ENCODE results near the gene HCN2. TPM values are rescaled to one million over a fixed set of nuclear protein-coding genes. Genes with fewer than 3 reads are reported as not detected.
A peak's percentile ranks its signal among the peaks of the same experiment; 100 is the strongest.

HCN2 gene
- total RNA-seq, 2 experiments from 2014 or later, result 0.84 to 1.3 TPM

GRCh38 chr19:651114-651818 is 61.6 kb downstream of the HCN2 start:
- Mint-ChIP-seq H3K9me3 (ENCODE audit: insufficient read depth) (no peaks in the 10 kb centered on the region), H3K27me3 (ENCODE audit: low read depth) (no peaks in the 10 kb centered on the region), H3K4me3 (no peak overlapping the region), H3K36me3 (ENCODE audit: low read depth) (peaks cover 32% of the 10 kb centered on the region), H3K27ac (no peak overlapping the region), H3K4me1 (ENCODE audit: low read depth) (peaks cover 7% of the 10 kb centered on the region)
- ATAC-seq (no peak), DNase-seq (no peak)
- CTCF ChIA-PET, result no interaction called here
- POLR2A ChIA-PET, result no interaction called here

- Mint-ChIP-seq H3K27ac (no peak overlapping the region), H3K9me3 (ENCODE audit: insufficient read depth) (no peaks in the 10 kb centered on the region)
These were observed 62.3 kb downstream of the HCN2 start for GRCh38 chr19:651991-652390.

GRCh38 chr19:652467-653389 is 63.0 kb downstream of the HCN2 start:
- no peak overlapping the region for H3K27ac Mint-ChIP-seq
- ChIA-PET POLR2A (interaction anchor here (0.6 kb wide), 1 partner anchor 10 kb away, joined by 3 read pairs; no protein-coding TSS in a partner anchor), CTCF (no interaction called here)
- H3K4me3 Mint-ChIP-seq, result no peak overlapping the region
- no peaks in the 10 kb centered on the region for H3K27me3 Mint-ChIP-seq (ENCODE audit: low read depth)
- H3K36me3 Mint-ChIP-seq (ENCODE audit: low read depth), result peaks cover 40% of the 10 kb centered on the region
- no peaks in the 10 kb centered on the region for H3K9me3 Mint-ChIP-seq (ENCODE audit: insufficient read depth)
- DNase-seq (no peak), ATAC-seq (no peak)
- H3K4me1 Mint-ChIP-seq (ENCODE audit: low read depth), result peaks cover 12% of the 10 kb centered on the region

More at GRCh38 chr19:651991-652390, 62.3 kb downstream of the HCN2 start:
- H3K27me3 Mint-ChIP-seq (ENCODE audit: low read depth), result no peaks in the 10 kb centered on the region
- peaks cover 8% of the 10 kb centered on the region for H3K4me1 Mint-ChIP-seq (ENCODE audit: low read depth)
- POLR2A ChIA-PET, result interaction anchor here (0.6 kb wide), 1 partner anchor 9 kb away, joined by 3 read pairs; no protein-coding TSS in a partner anchor
- ATAC-seq, result no peak
- CTCF ChIA-PET, result no interaction called here
- no peak overlapping the region for H3K4me3 Mint-ChIP-seq
- peaks cover 32% of the 10 kb centered on the region for H3K36me3 Mint-ChIP-seq (ENCODE audit: low read depth)
- DNase-seq, result no peak

GRCh38 chr19:653425-653824 is 63.7 kb downstream of the HCN2 start:
- Mint-ChIP-seq H3K36me3 (ENCODE audit: low read depth) (peaks cover 40% of the 10 kb centered on the region), H3K27me3 (ENCODE audit: low read depth) (no peaks in the 10 kb centered on the region), H3K9me3 (ENCODE audit: insufficient read depth) (no peaks in the 10 kb centered on the region), H3K4me1 (ENCODE audit: low read depth) (peaks cover 12% of the 10 kb centered on the region), H3K4me3 (no peak overlapping the region), H3K27ac (no peak overlapping the region)
- ChIA-PET POLR2A (interaction anchor here (0.6 kb wide), 1 partner anchor 21 kb away, joined by 4 read pairs; no protein-coding TSS in a partner anchor), CTCF (no interaction called here)
- DNase-seq (no peak), ATAC-seq (no peak)

- Mint-ChIP-seq H3K4me3 (no peak overlapping the region), H3K27me3 (ENCODE audit: low read depth) (no peaks in the 10 kb centered on the region), H3K9me3 (ENCODE audit: insufficient read depth) (no peaks in the 10 kb centered on the region), H3K27ac (no peak overlapping the region), H3K4me1 (ENCODE audit: low read depth) (peaks cover 28% of the 10 kb centered on the region), H3K36me3 (ENCODE audit: low read depth) (peaks cover 36% of the 10 kb centered on the region)
- CTCF ChIA-PET, result no interaction called here
- POLR2A ChIA-PET, result no interaction called here
- no peak for ATAC-seq
- DNase-seq, result no peak
These were observed 66.0 kb downstream of the HCN2 start for GRCh38 chr19:655691-656090.

GRCh38 chr19:656751-657559 is 67.3 kb downstream of the HCN2 start:
- ATAC-seq (no peak), DNase-seq (no peak)
- no peaks in the 10 kb centered on the region for H3K9me3 Mint-ChIP-seq (ENCODE audit: insufficient read depth)
- peaks cover 44% of the 10 kb centered on the region for H3K36me3 Mint-ChIP-seq (ENCODE audit: low read depth)
- no peak overlapping the region for H3K27ac Mint-ChIP-seq
- ChIA-PET CTCF (no interaction called here), POLR2A (no interaction called here)
- H3K4me1 Mint-ChIP-seq (ENCODE audit: low read depth), result peaks cover 35% of the 10 kb centered on the region
- no peak overlapping the region for H3K4me3 Mint-ChIP-seq
- H3K27me3 Mint-ChIP-seq (ENCODE audit: low read depth), result no peaks in the 10 kb centered on the region

GRCh38 chr19:657611-658010 is 67.9 kb downstream of the HCN2 start:
- ChIA-PET POLR2A (no interaction called here), CTCF (no interaction called here)
- Mint-ChIP-seq H3K9me3 (ENCODE audit: insufficient read depth) (no peaks in the 10 kb centered on the region), H3K4me1 (ENCODE audit: low read depth) (peaks cover 35% of the 10 kb centered on the region), H3K4me3 (no peak overlapping the region), H3K27me3 (ENCODE audit: low read depth) (no peaks in the 10 kb centered on the region), H3K27ac (no peak overlapping the region), H3K36me3 (ENCODE audit: low read depth) (peaks cover 43% of the 10 kb centered on the region)
- DNase-seq, result no peak
- no peak for ATAC-seq

- ATAC-seq, result no peak
- Mint-ChIP-seq H3K4me3 (no peak overlapping the region), H3K36me3 (ENCODE audit: low read depth) (peaks cover 41% of the 10 kb centered on the region), H3K27me3 (ENCODE audit: low read depth) (no peaks in the 10 kb centered on the region), H3K4me1 (ENCODE audit: low read depth) (peaks cover 36% of the 10 kb centered on the region), H3K27ac (no peak overlapping the region), H3K9me3 (ENCODE audit: insufficient read depth) (no peaks in the 10 kb centered on the region)
- DNase-seq, result no peak
- POLR2A ChIA-PET, result no interaction called here
- CTCF ChIA-PET, result no interaction called here
These were observed 68.6 kb downstream of the HCN2 start for GRCh38 chr19:658059-658839.

- CTCF ChIA-PET, result interaction anchor here (1.4 kb wide), 1 partner anchor 75 kb away, joined by 5 read pairs; no protein-coding TSS in a partner anchor
- ATAC-seq (no peak), DNase-seq (no peak)
- H3K4me1 Mint-ChIP-seq (ENCODE audit: low read depth), result peaks cover 44% of the 10 kb centered on the region
- peak overlapping the region; percentile 97 for H3K27ac Mint-ChIP-seq
- H3K36me3 Mint-ChIP-seq (ENCODE audit: low read depth), result peaks cover 35% of the 10 kb centered on the region
- H3K4me3 Mint-ChIP-seq, result peak overlapping the region; percentile 98
- no peaks in the 10 kb centered on the region for H3K27me3 Mint-ChIP-seq (ENCODE audit: low read depth)
- no peaks in the 10 kb centered on the region for H3K9me3 Mint-ChIP-seq (ENCODE audit: insufficient read depth)
- POLR2A ChIA-PET, result interaction anchor here (0.5 kb wide), 1 partner anchor 23 kb away, joined by 3 read pairs; no protein-coding TSS in a partner anchor
These were observed 69.5 kb downstream of the HCN2 start for GRCh38 chr19:658916-659839.

- peaks cover 50% of the 10 kb centered on the region for H3K4me1 Mint-ChIP-seq (ENCODE audit: low read depth)
- peak; percentile 30 for DNase-seq
These were observed 71.2 kb downstream of the HCN2 start for GRCh38 chr19:660793-661426.

More at GRCh38 chr19:660793-661426, 71.2 kb downstream of the HCN2 start:
- H3K27ac Mint-ChIP-seq, result peak overlapping the region; percentile 97
- ATAC-seq, result peak; percentile 6
- H3K36me3 Mint-ChIP-seq (ENCODE audit: low read depth), result peaks cover 26% of the 10 kb centered on the region
- CTCF ChIA-PET, result interaction anchor here (0.6 to 1.4 kb wide), 4 partner anchors 27 to 150 kb away, joined by 3 to 5 read pairs (median 3); no protein-coding TSS in a partner anchor
- no peaks in the 10 kb centered on the region for H3K27me3 Mint-ChIP-seq (ENCODE audit: low read depth)
- no peaks in the 10 kb centered on the region for H3K9me3 Mint-ChIP-seq (ENCODE audit: insufficient read depth)
- peak overlapping the region; percentile 98 for H3K4me3 Mint-ChIP-seq
- POLR2A ChIA-PET, result interaction anchor here (0.8 to 1.4 kb wide), 2 partner anchors 19 to 29 kb away, joined by 3 to 4 read pairs; no protein-coding TSS in a partner anchor
